NCI-H1417 (cell line): ENCODE data around the gene ADAD2.

Experiments used
- DNase-seq, 3 experiments: peaks; one replicate each; lab custom pipeline; 2025; lab: John Stamatoyannopoulos, UW

ADAD2 gene

DNA sequence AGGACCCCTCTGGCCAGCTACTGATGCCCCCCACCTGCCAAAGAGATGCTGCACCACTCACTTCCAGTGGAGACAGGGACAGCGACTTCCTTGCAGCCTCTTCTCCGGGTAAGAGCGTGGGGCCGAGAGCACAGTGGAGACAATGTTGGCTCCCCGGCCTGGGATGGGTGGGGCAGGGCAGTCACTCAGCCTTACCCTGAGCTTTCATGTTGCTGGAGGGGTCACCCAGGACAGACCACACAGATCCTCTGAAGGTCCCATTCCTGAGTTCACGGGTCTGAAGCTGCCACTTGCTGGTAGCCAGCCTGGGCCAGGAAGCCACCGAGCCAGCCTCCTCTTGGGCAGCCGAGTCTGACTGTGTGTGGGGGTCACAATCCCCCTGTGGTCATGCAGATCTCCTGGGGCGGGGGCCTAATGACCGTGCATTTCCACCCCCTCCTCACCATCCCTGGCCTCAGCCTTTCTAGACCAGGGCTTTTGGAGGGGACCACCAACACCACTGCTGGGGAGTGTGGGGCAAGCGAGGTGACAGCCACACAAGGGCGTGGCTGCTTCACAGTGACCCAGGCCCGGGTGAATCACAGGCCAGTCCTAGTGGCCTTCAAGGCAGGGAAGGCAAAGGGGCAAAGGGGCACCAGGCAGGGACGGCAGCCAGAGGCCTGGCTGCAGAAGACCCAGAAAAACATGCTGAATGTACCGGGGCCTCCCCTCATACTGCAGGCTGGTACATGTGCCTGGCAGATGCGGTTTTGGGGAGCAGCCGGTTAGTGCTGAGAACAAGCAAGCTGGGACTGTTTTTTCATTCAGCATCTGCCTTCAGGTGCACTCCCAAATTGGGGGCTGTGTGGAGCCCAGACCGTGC, 14.5 kb upstream of the ADAD2 start:
- DNase-seq: no peak

DNA sequence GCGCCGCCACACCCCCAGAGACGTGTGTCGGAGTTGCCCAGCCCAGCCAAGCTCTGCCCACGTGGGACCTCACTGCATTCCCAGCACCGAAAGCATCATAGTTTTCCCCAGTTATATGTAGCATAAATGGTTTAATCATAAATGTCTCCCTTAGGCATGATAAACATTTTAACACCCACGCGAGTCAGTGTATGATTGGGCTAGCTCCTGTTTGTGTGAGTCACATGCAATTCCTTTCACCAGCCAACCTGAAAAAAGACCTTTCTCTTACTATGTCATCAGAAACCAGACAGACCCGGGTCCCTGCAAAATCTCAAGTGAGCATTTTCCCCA, 13.2 kb upstream of the ADAD2 start:
- DNase-seq: no peak

DNA sequence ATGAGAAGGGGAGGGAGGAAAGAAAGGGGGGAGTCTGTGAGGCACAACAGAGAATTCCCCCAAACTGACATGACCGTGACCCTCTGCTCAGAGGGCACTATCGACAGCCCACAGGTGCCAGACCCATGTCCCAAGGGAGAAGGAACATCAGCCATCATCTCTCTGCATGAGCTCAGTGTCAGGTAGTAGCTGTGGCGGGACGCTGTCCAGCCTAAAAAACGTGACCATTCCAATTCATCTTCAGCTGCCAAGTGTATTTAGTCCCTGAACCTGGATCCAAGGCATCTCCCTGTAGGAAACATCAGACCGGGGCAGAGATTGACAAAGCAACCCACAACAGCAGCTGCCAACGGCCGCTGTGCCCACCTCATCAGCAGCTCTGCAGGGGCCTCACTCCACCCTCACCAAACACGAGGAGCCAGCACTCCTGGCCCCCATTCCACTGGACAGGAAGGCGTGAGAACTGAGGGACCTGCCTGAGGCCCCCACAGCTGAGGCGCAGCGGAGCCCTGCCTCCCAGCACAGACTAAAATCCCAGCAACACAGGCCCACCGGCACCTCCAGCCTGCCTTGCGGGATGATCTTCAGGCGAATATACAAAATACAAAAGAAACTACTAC, 12.7 kb upstream of the ADAD2 start:
- no peak for DNase-seq

DNA sequence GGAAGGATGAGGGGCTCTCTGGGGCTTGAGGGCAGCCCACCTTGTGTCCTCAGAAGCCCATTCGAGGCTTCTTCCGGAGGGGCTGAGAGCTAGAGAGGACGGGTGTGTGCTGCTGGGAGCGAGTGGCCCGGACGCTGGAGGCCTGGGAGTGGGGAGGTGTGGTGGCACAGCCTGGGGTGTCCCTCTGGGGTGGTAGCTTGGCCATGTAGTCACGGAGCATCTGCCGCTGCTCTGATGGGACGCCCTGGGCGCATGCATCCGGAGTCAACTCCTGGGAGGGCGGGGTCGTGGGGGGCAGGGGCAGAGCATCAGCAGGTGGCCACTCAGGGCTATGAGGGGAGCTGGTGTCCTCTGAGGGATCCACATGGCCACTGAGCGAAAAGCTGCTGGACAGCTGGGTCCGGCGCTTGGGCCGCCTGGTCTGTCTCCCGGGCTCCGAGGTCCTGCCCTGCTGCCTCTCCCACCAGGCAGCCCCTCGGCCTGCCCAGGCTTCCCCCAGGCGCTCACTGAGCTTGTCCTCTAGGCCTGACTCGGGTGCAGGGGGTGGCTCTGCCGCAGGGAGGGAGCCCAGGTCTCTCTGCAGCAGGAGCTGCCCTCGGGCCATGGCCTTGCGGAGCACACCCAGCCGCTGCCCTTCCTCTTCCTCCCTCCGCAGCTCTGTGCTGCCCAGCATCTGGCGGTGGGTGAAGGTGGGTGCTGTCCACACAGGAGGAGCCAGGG, 11.9 kb upstream of the ADAD2 start:
- DNase-seq: no peak

DNA sequence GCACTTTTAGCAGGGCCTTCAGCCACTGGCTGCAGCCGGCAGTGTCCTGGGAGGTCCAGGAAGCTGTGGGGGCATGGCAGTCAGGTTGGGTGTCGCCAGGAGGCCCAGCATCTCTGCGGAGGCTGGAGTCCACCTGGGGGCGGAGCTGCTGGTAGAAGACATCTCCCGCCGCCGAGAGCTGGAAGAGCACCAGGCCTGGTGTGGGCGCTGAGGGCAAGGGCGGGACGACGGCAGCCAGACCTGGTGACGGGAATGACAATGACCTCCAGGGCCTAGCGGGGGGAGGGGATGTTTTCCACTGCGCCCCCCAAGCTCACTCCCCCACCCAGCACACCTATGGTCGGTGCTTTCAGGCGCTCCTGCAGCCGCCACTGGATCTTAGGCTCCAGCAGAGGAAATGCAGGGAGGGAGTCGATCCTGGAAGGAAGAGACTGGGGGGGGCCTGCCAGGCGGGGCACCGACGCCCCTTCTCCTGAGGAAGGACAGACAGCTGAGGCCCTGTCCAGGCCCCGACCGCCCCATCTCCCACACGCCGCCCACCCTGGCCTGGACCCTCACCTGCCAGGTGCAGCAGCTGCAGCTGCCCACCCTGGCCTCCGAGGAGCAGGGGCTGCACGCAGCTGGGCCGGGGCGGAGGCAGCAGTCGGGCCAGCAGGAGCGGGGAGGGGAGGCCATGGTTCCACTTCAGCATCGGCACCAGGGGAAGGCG, 11.2 kb upstream of the ADAD2 start:
- no peak for DNase-seq

GRCh38 chr16:84180519-84181140, 10.3 kb upstream of the ADAD2 start:
- no peak for DNase-seq

DNA sequence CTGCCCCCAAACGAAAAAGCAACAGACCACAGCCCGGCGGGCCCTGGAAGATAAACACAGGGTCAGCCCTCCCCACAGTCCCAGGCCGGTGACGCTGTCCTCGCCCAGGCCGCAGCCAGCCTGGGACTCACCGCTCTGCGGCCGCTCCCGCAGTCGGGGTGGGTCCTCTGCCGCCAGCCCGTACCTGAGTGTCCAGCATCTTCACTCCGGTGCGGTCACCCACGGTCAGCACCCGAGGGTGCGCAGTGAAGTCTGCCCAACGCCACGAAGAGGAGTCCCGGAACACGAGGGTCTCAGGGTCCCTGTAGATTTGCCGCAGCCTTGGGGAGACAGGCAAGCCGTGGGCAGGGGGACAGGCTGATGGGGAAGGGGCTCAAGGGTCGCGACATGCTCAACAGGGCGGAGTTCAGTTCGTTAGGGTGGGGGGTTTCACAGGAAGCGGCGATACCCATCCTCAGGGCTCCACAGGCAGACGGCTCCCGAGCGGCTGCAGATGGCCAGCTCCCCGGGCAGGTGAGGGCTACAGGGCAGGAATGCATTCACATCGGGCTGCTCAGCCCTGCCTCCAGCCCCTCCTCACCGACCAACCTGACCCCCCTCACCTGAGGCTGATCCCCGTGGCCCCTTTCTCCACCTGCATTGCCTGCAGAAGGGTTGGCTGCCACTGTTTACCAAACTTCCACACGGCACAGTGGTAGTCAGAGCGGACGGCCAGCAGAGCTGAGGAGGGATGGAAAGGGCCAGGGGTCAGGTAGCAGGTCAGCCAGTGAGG, 9.6 kb upstream of the ADAD2 start:
- DNase-seq: no peak

DNA sequence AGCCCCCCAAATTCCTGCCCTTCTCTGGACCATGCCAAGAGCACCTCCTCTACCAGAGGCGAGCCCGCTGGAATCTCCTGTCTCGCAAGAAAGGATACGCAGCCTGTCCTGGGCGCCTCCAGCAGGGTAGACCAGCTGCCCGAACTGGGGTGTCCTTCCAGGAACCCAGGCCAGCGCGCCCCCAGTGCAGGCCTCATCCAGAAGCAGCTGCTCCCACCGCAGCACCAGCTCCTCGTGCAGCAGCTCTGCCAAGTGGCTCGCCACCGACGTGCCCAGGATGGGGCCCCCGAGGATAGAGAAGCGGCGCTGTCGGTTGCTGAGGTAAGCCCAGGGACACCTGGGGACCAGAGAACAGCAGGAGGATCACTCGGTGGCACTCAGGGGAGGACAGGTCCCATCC, 8.9 kb upstream of the ADAD2 start:
- no peak for DNase-seq

- DNase-seq: no peak
Observed at GRCh38 chr16:84182680-84183571, 8.0 kb upstream of the ADAD2 start.

GRCh38 chr16:84183572-84183875, 7.4 kb upstream of the ADAD2 start:
- no peak for DNase-seq

- no peak for DNase-seq
Observed at GRCh38 chr16:84183911-84184591, 6.9 kb upstream of the ADAD2 start.

- no peak for DNase-seq
Observed at GRCh38 chr16:84184775-84185174, 6.2 kb upstream of the ADAD2 start.

- DNase-seq: peak; percentile 90 to 95 (median 94)
Observed at GRCh38 chr16:84186685-84187437, 4.1 kb upstream of the ADAD2 start, which contains the start of gene TAF1C. Gene TAF1C, minus strand, starts transcription at chr16:84187057. Its CDS starts 2,069 bp downstream, at chr16:84184988.

DNA sequence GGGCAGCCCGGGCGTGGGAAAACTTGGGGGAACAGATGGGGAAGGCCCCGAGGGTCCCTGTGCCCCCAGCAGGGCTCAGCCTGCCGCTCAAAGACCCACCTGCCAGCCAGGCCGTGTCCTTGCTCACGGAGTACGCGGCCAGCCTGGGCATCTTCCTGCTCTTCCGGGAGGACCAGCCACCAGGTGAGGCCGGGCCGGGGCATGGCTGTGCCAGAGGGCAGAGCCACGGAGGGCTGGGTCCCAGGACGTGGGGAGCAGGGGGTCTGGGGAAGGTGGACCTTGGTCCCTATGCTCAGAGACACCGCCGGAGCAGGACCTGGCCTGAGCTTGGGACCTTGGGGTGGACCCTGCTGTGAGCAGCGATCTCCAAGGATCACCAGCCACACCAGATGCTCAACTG, 509 bp downstream of the ADAD2 start:
- no peak for DNase-seq

DNA sequence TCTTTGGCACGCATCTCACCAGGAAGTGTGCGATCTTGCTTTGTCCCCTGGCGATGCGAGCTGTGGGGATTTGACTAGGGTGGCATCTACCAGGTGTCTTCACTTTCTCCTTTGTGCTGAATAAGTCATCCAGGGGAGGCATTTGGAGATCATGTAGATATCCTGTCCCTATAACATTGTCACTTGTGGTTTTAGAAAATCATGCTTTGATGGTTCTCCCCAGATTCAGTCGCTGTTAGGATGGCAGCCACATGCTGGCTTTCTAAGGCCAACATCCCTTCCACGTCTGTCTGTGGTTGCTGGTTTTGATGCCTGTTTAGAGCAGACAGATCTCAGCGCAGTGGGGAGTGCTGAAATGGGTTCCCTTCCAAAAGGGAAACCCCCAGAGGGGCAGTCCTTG, 2.5 kb downstream of the ADAD2 start:
- no peak for DNase-seq

DNA sequence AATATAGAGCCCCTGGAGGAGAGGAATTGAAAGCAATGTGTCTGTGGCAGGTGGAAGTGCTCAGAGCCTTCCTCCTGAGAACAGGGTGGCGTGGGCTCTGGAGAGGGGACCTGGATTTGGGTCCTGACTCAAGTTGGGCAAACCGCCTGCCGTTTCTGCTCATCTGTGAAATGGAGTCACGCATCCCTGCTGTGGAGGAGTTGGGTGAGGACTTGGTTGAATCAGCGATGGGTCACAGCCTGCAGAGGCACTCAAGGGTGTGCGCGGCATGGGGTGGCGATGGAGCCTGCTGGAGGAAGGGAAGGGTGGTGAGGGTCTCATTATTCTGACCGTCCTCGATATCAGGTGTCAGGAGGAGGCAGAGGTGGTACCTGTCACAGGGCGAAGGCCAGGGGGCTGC, 3.1 kb downstream of the ADAD2 start:
- no peak for DNase-seq

GRCh38 chr16:84194470-84195200, 3.7 kb downstream of the ADAD2 start:
- DNase-seq: peak in 2 of 3 experiments; percentile 31 to 53
